GM21447 (cell line): Measurements from ENCODE around the gene IMMT.
A peak's percentile ranks its signal among the peaks of the same experiment; 100 is the strongest.

Source experiments
- ATAC-seq: cut with Tn5 transposase; IDR thresholded peaks from one replicate; pipeline ENCODE4 v1.9.1; 2021; ENCODE audit not compliant: unreplicated experiment

The IMMT gene

DNA sequence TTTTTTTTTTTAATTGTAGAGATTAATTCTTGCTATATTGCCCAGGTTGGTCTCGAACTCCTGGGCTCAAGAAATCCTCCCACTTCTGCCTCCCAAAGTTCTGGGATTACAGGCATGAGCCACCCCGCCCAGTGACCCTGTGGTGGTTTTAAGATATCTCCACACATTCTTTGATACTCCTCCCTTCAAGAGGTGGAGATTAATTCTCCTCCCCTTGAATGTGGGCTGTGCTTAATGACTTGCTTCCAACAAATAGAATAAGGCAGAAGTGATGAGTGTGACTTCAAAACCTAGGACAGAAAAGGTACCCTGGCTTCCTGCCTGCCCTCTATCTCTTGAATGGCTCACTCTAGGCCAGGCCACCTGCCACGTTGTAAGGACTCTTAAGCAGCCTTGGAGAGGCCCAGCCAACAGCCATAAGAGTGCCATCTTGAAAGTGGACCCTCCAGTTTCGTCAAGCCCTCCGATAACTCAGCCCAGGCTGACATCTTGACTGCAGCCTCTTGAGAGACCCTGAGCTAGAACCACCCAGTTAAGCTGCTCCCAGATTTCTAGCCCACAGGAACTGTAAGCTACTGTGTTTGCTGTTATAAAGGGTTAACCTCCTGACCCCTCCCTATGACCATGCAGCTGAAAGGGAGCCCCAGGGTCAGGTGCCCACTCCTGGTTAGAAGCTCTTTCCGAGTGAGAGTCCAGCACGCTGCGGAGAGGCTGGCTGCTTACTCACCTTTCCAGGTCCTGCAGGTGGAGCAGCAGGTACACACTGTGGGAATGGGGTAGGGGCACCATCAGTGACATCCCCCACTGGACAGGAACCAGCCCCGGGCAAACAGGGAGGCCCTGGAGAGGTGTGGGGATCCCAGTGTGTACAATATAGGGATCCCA lies 31.6 kb upstream of the IMMT start:
- no peak for ATAC-seq

GRCh38 chr2:86226070-86226469 lies 30.8 kb upstream of the IMMT start:
- ATAC-seq: no peak

GRCh38 chr2:86225581-86225980 lies 30.3 kb upstream of the IMMT start:
- ATAC-seq: peak; percentile 83

- ATAC-seq: no peak
These were observed 29.5 kb upstream of the IMMT start for GRCh38 chr2:86224645-86225355.

GRCh38 chr2:86223927-86224560 lies 28.8 kb upstream of the IMMT start:
- no peak for ATAC-seq

DNA sequence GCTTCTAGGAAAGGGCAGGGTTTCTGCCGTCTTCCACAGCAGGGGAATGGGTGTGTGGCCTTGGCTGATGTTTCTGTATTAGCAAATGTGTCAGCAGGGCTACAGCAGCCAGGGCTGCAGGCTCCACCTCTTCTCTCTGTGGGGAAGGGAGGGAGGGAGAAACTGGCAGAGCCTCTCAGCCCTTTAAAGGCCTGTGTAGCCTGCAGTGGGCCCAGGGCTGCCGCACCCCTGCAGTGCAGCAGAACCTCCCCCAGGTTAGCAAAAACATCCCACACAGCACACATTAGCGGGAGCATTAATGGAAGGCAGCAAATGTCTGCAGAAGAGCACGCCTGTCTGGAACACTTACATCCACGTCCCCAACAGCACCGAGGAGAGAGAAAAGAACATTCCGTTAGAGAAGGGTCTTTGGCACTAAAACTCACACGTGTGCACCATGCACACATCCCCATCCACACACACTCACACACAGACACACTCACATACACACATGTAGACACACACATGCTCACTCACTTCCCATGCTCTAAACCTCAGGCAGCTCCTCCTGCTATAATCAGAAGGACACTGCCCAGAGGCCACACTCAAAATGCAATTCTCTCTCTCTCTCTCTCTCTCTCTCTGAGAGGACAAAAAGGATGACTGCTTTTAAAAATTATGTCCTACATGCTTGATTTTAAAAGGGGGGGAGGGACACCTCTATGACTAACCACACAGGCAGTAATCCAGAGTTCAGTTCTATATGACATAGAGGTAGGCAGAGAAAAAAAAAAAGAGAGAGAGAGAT lies 28.1 kb upstream of the IMMT start:
- no peak for ATAC-seq

DNA sequence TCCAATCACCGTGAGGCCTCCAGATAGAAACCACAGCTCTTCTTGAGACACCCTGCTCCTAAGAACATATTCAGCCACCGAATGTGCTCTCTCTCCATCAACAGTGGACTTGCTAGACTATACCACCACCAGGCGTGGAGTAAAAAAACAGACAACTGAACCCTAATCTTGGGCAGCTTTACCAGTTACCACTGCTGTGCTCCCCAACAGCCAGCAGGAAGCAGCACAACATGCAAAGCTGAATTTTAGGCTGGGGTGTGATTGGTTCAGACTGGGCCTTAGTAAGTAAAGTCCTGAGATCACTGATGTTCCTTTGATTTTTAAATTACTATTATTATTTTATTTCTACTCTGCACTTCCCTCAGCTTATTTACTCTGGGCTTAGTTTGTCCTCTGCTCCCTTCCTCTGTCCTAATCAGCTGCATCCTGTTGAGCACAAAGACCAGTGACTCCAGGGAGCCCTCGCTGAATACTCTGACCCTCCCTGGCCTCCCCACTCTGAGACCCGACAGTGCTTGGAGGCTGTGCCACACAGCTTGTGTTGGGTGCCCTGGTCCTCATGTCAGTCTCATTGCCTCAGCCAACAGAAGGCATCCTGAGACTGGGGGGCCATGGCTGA lies 25.9 kb upstream of the IMMT start:
- ATAC-seq: no peak

DNA sequence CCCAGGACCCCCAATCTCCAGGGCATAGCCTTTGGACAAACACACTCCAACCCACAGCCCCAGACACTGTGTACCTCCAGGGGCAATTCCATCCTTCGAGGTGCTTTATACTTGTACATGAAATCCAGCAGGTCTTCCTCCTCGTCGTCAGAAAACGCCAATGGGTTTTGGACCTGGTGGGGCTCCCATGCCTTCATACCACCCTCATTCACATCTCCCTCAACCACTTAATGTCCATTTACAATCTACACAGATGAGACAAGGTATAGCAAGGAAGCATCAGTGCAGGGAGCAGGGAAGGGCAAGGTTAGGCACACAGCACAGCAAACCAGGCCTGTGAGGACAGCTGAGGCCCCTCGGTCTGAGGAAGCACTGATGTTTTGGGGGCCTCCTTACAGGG lies 24.6 kb upstream of the IMMT start:
- ATAC-seq: no peak

- no peak for ATAC-seq
These were observed 22.9 kb upstream of the IMMT start for GRCh38 chr2:86218124-86218523.

- no peak for ATAC-seq
These were observed 21.6 kb upstream of the IMMT start for GRCh38 chr2:86216575-86217555.

GRCh38 chr2:86214503-86214832 lies 19.2 kb upstream of the IMMT start:
- ATAC-seq: no peak

DNA sequence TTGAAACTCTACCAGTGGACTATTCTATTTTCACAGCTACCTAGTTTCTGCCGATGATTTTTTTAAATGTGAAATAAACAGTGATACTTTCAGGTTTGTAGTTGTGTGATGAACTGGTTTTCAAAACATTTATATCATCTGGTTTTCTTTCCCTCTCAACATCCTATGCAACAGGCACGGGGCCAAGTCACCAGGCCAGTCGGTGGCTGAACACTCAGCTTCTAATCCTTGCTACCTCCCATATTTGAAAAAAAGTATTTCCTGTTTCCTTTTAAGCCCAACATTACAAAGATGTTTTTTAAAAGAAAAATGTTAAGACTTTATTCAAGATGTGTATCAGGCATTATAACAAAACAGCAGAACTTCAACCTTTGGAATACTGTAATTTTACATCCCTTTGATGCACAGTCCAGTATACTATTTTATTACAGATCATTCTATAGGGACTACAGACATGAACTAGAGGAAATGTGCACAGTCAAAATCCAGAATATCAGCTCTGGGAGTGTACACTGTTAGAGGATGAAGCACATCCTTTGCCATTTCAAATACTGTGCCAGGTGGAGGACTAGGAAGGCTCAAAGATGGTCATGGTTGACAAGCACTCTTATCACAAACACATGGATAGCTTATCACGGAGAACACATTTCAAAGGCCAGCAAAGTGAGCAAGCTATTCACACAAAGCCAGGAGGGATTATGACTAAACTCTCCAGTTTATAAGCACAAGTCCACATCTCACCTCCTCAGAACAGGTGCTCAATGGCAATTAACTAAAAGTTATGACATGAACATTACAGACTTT lies 18.6 kb upstream of the IMMT start:
- ATAC-seq: no peak

DNA sequence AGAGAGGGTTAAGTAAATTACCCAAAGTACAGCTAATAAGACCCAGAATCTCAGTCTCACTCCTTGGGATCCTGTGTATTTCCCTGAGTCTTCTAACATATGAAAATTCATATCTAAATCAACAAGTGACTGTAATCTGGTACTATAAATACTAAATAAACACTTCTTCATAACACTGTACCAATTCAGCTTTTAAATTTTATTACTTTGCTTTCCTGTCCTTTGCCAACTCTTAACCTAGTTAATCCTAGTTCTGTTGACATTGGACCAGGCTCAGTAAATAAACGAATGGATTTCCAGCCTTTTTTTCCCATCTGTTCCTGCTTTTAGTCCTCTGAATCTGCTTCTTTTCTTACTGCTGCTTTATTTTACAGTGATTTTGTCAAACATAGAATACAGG lies 17.8 kb upstream of the IMMT start:
- no peak for ATAC-seq

DNA sequence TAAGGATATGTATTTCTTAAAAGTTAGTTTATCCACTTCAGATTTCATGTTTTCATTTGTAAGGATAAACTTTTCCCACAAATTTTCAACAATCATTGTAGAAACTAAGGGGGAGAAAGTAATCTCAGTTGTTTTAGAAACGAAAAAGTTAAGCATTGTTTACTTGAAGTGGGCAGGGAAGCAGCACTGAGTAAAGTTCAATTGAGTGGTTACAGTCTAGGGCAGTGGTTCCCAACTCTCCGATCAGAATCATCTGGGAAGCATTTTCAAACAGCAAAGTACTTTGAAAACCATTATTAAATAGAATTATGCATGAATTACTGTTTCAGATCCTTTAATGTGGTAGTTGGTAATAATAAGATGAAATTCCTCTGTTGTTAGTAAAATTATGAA lies 16.5 kb upstream of the IMMT start:
- ATAC-seq: no peak

GRCh38 chr2:86211033-86211795 lies 16.0 kb upstream of the IMMT start:
- ATAC-seq: no peak

- no peak for ATAC-seq
These were observed 9.2 kb upstream of the IMMT start for GRCh38 chr2:86204458-86204857.

DNA sequence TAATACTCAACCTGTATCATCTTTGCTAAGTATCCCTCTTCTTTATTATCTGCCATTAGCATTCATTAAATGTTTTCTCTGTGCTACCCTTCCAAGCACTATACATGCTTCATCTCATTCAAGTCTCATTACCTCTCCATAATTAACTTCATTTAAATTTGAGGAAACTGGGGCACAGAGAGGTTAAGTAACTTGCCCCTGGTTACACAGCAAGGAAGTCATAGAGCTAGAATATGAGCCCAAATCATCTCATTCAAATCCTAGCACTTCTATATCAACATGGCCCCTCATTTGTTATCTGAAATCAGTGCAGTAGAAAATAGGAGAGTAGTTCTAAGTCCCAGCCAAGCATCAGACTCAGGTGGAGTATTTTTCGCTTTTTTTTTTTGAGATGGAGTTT lies 8.4 kb upstream of the IMMT start:
- no peak for ATAC-seq

- ATAC-seq: no peak
These were observed 7.4 kb upstream of the IMMT start for GRCh38 chr2:86202702-86203101.
